Panc1 (cell line): Measurements from ENCODE around the gene SPRR2D.

ENCODE experiments used
- CTCF ChIP-seq: fragments of 450-650 bp; IDR thresholded peaks from 2 replicates; pipeline ENCODE4 v1.5.1; 2017; ENCODE audit warnings: mild to moderate bottlenecking
- POLR2AphosphoS5 ChIP-seq: IDR thresholded peaks from 2 replicates; pipeline ENCODE4 v1.6.1; 2012; ENCODE audit warnings: mild to moderate bottlenecking, low read depth, low read length, moderate library complexity
- SIN3A ChIP-seq: IDR thresholded peaks from 2 replicates; pipeline ENCODE4 v1.6.1; 2012; ENCODE audit warnings: low read depth, mild to moderate bottlenecking, low read length, moderate library complexity, borderline replicate concordance; ENCODE audit not compliant: insufficient read depth
- TCF7L2 ChIP-seq: IDR thresholded peaks from 2 replicates; pipeline ENCODE4 v1.6.1; 2011; ENCODE audit warnings: mild to moderate bottlenecking, low read depth, low read length, inconsistent platforms
- TF ChIP-seq, protein P1 (sequence below), 2 experiments: IDR thresholded peaks; 2 replicates each; pipeline ENCODE4 v1.6.1; 2011 to 2012; ENCODE audit warnings: low read depth in 2 of 2, control low read depth in 1 of 2, low read length in 1 of 2, mild to moderate bottlenecking in 1 of 2, moderate library complexity in 1 of 2; ENCODE audit not compliant: insufficient read depth in 1 of 2

GRCh38 chr1:153024413-153024812, 16.5 kb downstream of the SPRR2D start:
- TF ChIP-seq CTCF (no peak), POLR2AphosphoS5 (no peak), TCF7L2 (no peak), SIN3A (no peak)
- TF ChIP-seq, protein P1, sequence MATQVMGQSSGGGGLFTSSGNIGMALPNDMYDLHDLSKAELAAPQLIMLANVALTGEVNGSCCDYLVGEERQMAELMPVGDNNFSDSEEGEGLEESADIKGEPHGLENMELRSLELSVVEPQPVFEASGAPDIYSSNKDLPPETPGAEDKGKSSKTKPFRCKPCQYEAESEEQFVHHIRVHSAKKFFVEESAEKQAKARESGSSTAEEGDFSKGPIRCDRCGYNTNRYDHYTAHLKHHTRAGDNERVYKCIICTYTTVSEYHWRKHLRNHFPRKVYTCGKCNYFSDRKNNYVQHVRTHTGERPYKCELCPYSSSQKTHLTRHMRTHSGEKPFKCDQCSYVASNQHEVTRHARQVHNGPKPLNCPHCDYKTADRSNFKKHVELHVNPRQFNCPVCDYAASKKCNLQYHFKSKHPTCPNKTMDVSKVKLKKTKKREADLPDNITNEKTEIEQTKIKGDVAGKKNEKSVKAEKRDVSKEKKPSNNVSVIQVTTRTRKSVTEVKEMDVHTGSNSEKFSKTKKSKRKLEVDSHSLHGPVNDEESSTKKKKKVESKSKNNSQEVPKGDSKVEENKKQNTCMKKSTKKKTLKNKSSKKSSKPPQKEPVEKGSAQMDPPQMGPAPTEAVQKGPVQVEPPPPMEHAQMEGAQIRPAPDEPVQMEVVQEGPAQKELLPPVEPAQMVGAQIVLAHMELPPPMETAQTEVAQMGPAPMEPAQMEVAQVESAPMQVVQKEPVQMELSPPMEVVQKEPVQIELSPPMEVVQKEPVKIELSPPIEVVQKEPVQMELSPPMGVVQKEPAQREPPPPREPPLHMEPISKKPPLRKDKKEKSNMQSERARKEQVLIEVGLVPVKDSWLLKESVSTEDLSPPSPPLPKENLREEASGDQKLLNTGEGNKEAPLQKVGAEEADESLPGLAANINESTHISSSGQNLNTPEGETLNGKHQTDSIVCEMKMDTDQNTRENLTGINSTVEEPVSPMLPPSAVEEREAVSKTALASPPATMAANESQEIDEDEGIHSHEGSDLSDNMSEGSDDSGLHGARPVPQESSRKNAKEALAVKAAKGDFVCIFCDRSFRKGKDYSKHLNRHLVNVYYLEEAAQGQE (IDR thresholded peaks at IDR 0.05; ENCODE audit: insufficient read depth in 1 of 2, low read depth in 2 of 2, low read length in 1 of 2): no peak
